Caki2 (cell line): Measurements from ENCODE around the gene ARHGAP8. TPM values are rescaled to one million over a fixed set of nuclear protein-coding genes. Genes with fewer than 3 reads are reported as not detected.
"Not testable (repeated sequence)": the region's sequence is repeated elsewhere in the genome, so short reads cannot be mapped to it uniquely, and the experiment has no call there.

Source experiments
- DNase-seq: peaks from one replicate; pipeline ENCODE4 v3.0.0-alpha.2; 2015; ENCODE audit warnings: low read depth
- in situ Hi-C: cut with HindIII; loops from 2 replicates; pipeline ENCODE4 v1.10.0; 2016; ENCODE audit warnings: low sequenced_read_pairs, low pct_unique_long_range_greater_than_20kb, mixed read lengths
- total RNA-seq: library from RNA; depleted of rRNA; stranded (reverse); fragments of >200 nt; shearing (Covaris generic); gene quantifications from 2 replicates; pipeline ENCODE4 v1.2.3, GENCODE V29; 2014; ENCODE audit warnings: low replicate concordance

Gene ARHGAP8
- total RNA-seq, 1 experiment from 2014 or later, result 7.7 TPM

DNA sequence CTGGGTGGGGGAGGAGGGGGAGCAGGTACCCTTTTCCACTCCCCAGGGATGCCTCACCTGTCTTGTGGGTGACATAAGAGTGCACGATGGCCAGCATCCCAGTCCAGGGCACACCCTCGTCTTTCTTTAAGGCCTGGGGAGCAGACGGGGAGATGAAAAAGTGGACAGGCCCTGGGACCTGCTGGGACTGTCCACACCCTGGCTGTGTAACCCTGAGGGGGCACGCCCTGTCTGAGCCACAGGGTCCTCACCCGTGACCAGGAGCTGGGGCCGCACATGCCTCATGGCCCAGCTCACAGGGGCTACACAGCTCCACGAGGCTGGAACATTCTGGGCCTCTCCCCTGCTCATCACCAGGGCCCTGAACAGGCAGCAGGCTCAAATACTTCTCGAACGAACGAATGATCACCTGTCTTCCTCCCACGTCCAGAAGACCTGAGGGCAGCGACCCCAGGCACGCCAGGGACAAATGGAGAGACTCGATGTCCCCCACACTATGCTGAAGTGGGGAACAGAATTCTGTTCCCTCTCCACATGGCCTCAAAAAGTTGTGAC, 133.5 kb downstream of the ARHGAP8 start:
- no peak for DNase-seq
- in situ Hi-C loops, result no loop called here

DNA sequence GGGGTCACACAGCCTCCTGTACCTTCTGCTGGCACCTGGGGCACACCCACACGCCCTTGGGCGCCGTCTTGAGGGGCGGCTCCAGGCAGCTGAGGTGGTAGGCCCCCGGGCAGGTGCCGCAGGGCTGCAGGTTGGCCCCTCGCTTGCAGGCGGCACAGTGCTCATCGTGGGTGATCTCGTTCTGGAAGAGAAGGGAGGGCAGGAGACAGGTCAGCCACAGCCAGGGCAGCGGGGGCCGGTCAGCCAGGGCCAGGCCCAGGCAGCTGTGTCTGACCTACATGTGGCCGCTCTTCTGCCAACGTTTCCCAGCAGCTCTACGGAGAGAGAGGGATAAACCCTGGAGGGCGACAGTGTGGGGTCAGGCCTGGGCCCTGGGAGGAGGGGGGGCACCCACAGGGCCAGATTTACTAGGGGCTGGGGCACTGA, 135.6 kb downstream of the ARHGAP8 start:
- no peak for DNase-seq
- in situ Hi-C loops, result no loop called here

DNA sequence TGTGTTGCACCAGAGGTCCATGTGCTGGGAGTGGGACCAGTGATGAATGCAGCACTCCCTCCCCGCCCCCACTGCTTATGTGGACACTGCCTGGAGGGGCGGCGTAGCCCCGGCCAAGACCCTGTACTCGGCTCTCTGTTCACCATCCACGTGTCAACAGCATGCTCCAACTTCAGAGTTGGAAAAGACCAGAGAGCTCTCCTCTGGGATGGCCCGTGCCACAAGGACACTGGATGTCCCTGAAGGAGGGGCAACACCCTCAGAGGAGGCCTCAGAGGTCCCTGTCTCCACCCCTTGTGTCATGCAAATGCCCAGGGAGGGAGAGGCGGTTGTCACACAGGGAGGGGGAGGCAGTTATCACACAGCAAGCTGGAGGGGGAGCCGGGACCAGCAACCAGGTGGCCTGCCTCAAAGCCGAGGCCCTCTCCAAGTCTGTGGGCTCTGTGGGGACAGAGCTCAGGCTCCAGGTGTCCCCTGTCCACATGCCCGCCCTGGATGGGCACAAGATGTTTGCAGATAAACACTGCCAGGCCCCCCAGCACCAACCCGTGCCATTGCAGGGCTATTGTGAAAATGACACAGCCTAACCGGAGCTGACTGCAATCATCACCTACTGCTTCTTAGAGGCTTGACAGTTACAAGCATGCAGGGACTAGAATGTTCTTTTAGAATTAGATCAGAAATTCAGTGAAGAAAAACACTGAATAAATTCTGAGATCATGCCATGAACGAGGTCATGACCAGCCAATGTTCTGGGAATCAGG, 136.3 kb downstream of the ARHGAP8 start:
- in situ Hi-C loops, result no loop called here

DNA sequence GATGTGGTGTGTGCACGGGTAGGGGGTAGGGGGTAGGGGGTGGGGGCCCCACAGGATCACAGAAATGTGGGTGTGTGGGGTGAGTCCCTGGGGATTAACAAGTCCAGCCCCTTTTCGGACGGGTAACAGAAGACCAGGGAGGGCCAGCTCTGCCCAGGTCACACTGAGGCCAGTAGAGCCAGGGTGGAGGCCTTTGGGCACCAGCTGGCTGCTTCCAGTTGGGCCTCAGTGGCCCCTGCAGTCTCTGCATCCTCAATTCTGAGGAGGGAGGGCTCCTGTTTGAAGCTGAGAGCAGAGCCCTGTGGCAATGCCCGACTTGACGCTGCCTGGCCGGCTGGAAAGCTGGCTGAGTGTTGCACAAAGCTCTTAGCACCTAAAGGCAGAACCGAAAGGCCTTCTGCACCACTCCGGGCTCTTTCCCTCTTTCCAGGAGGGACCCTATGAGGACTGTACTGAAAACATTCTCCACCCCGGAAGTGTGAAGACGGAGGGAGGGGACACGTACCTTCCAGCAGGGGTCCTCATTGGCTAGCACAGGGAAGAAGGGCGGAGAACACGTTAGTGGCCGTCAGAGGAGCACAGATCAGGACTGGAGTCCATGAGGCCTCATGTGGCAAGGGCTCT, 137.0 kb downstream of the ARHGAP8 start:
- in situ Hi-C loops, result no loop called here
- no peak for DNase-seq

More for the DNA sequence above, 136.3 kb downstream of the ARHGAP8 start:
- no peak for DNase-seq

DNA sequence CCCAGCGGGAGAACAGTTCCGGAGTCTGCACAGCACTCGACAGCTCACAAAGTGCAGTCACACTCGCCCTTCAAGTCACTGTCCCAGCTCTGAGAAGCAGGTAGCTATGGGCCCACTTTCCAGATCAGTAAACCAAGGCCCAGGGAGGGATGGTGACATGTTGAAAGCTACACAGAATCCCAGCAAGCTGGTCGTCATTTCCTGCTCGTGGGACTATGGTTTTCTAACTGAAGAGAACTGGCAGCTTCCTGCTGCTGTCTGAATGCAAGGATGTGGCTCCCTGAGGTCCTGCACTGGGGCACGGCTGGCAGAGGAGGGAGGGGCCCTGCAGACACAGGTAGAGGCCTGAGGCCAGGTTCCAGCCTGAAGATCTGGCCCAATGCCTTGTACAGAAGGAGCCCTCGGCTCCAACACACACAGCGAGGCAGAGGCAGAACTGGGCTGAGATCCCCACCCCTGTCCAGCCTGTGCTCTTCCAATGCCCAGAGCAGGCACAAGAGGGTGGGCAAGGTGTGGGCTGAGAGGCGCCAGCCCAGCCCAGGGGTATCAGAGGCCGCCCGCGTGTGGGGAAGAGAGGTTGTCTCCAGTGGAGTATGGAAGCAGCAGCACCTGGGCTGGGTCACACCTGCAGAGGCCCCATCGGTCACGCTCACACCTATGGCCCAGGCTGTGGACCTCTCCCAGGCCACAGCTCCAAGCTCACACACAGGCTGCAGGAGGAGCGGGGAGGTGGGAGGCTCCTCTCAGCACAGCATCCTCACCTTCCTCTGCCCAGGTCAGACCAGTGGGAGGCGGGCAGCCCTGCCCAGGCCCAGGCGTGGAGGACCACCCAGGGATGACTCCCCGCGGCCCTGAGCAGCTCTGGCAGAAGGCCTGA, 138.3 kb downstream of the ARHGAP8 start:
- no peak for DNase-seq
- in situ Hi-C loops, result no loop called here

DNA sequence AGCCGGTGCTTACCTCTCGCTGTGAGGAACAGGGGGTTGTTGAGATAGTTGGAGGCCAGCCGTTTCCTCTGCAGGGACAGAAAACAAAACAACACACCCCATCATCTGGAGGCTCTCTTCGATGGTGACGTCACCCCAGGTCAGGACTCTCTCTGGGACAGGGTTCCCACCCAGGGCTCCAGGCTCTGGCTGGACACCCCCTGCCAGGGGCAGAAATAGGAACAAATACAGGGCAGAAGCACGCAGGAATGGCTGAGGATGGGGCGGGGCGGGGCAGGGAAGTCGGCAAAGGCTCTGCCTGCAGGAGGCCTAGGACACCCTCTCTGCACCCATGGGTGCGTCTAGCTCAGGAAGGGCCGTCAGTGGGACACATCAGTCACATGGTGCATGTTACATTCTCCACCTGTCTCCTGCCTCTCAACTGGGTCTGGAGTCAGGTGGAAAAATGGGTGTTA, 138.9 kb downstream of the ARHGAP8 start:
- in situ Hi-C loops, result no loop called here
- DNase-seq, result no peak

DNA sequence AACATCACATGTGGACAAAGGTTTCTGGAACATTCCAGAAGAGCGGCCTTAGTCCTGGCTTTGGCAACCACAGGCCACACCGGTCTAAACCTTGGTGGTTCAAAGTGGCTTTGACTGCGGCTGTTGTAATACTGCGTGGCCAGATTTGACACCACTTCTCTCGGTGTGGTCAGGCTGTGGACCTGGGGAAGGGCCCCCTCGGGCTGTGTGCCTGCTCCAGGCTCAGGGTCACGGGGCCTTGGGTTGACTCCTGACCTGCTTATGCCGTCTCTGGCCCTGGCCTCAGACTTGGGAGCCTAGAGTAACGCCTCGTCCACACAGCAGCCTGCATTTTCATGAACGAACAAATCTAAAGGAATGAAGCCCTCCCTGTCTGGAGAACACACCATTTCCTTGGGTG, 139.4 kb downstream of the ARHGAP8 start:
- no peak for DNase-seq

DNA sequence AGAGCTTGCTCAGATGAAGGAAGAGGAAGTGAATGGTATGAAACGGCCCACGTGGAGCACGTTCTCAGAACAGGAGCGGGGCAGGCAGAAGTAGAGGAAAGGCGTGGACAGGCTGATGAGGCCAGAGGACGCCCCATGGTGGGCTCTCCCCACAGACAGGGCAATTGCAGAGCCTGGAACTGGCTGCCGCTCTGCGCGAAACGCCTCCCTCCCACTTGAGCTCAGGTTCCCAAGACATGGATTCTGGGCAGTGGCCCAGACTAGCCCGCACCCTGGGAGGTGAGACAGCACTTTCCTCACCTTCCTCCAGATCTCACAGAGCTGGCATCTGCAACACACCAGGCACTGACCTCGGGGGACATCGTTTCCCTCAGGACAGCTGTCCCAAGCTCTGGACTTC, 139.9 kb downstream of the ARHGAP8 start:
- DNase-seq, result no peak
- in situ Hi-C loops, result no loop called here

More for the DNA sequence above, 139.4 kb downstream of the ARHGAP8 start:
- in situ Hi-C loops, result no loop called here

DNA sequence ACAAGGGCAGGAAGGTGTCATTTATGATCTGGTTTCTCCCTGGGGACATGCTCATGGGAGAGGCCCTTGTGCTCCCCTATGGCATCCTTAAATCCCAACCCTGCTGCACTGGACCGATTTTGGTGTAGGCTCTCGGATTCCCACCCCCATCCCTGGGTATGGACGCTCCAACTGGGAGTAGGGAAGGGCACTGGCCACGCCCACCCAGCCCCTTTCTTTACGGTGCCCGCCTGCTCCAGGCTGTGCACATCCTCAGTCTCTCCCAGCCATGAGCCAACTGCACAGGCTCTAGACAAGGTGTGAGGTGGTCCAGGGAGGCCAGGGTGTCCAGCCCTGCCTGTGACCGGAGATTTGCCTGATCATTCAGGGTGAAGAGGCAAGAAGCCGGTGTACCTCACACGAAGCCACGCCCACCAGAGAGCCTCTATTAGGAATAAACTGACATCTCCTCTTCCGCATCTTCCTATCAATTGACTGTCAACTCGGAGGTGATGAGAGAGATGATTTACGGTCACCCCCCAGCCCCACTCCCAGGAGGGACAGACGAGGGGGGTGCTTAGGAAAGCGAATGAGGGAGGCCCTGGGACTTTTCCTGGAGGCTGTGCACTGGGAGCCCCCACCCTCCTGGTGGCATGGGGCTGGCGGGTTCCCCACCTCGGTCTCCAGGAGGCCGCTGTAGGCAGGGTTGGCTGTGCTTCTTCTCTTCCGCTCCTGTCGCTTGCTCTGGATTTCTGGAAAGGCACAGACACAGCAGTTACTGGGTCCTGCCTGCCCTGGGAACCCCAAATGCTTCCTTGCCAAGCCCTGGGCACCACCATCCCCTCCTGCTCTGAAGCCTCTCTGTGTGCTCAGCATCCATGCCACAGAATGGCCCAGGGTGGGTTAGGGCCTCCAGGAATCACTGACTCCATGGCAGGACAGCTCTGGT, 140.7 kb downstream of the ARHGAP8 start:
- no peak for DNase-seq
- in situ Hi-C loops, result no loop called here

DNA sequence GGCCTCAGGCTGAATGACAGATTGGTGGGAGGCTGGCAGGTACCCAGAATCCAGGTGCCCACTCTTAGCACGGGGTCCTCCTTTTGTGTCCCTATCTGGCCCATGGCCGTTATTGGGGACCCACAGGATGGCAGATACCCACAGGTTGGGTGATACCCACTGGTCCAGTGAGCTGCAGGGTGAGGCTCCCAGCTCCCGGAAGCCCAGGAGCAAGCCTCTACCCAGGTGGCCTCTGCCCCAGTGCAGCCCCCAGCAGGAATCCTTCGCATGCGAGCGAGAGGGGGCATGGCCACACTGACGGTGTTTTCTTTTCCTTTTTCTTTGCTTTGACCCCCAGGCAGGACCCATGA, 141.3 kb downstream of the ARHGAP8 start:
- DNase-seq, result no peak
- in situ Hi-C loops, result no loop called here

DNA sequence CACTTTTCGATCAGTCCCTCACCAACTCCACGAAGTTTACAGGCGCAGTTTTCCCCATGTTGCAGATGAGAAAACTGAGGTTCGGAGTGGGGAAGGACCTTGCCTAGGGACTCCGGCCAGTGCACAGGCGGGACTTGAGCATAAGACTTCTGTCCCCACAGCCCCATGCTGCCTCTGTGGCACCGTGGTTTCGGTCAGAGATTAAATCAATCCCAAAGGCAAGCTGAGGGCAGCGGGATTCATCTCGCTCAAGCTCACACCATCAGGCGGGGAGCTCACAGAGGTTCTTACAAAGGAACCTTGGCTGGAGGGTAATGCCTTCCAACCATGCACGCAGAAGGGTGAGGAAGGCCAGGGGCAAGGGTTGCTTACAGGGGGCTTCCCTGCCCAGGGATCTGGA, 141.9 kb downstream of the ARHGAP8 start:
- no peak for DNase-seq
- in situ Hi-C loops, result no loop called here

DNA sequence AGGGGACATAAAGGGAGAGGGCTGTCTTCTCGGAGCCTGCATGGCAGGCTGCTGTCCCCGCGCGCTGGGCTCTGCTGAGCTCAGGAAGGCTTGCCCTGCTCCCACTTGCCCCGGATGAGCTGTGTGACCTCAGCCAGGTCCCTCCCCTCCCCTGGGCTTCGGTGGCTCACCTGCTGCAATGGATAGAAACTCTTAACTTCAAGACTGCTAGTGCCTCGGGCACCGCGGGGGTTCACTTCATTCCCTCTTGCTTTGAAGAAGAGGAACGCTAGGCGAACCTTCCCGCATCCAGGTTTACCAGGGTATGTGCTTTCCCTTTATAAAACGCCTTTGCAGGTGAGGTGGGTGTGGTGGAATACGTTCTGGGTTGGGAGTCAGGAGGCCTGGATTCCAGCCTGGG, 142.4 kb downstream of the ARHGAP8 start:
- in situ Hi-C loops, result no loop called here
- DNase-seq, result no peak

DNA sequence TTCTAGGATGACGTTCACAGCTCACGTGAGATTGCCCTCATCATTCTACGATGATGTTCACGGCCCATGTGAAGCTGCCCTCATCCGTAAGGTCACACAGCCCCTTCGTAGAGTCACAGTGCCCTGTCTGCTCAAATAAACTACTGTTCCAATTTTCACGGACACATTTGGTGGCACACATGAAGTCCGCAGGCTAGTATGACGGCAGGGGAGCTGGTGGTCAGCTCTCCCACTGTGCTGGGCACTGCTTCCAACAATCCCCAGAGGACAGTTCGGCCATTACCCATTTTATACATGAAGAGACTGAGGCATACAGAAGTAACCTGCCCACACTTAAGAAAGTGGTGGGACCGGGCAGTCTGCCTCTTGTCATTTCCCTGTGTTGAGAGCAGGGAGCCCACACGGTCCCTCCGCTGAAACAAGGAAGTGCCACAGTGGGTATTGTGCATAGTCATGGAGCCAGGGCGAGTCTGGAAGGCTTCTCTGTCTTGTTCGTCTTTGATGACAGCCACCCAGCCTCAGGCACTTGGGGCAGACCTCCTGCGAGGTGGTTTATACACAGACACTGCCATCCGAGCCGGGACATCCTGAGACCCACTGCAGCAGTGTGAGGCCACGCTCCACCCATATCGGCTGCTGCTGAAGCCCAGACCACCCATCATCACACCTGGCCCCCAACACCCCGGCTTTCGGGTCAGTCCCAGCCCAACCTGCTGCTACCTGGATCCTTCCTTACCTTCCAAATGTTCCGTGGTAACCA, 143.1 kb downstream of the ARHGAP8 start:
- no peak for DNase-seq
- in situ Hi-C loops, result no loop called here

DNA sequence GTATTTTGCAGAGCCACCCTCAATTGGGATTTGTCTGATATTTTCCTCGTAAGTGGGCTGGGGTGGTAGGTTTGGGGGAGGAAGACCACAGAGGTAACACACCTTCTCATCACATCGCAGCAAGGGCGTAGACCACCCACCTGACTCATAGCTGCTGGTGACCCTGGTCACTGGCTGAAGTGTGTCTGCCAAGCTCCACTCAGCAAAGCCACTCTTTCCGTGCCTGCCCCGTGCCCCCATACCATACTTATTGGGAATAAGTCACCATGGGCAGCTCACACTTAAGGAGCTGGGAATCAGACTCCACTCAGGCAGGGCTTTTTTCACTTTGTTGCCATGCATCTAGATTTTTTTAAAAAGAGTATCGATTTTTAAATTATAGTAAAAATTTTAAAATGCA, 145.9 kb downstream of the ARHGAP8 start:
- no peak for DNase-seq
- in situ Hi-C loops, result no loop called here

DNA sequence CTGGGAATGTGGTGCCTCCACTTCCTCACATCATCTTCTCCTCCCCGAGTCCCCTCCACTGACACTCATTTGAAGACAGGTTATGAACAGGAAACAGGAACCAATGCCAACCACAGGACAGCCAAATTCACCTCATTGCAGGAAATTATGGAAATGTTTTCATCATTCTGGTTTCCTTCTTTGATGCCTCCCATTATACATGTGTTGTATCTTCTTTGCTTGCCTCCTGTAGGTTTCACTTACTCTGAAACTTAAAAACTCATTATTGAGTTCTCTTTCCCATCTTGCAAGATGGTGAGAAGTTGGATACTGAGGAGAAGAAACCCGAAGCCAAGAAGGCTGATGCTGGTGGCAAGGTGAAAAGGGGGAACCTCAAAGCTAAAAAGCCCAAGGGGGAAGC, 148.9 kb downstream of the ARHGAP8 start:
- in situ Hi-C loops, result no loop called here
- DNase-seq, result peak; percentile 21

DNA sequence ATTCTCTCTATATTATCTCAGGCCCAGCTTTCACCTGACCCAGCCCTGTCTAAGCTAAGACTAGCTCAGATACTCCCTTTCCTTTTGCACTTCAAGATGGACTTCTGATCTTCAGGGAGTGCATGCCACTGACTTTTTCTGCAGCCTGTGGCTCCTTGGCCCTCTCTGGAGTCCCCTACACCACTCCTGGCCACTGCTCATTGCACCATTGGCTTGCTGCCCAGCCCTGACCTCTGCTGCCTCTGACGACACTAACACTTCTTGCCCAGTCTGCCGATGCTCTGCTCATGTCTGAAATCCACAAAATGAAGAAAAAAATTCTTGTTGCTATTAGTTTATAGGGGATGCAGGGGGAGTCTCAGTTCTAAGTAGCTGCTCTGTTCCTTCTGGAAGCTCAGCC, 150.8 kb downstream of the ARHGAP8 start:
- DNase-seq, in situ Hi-C loops: not testable (repeated sequence)

DNA sequence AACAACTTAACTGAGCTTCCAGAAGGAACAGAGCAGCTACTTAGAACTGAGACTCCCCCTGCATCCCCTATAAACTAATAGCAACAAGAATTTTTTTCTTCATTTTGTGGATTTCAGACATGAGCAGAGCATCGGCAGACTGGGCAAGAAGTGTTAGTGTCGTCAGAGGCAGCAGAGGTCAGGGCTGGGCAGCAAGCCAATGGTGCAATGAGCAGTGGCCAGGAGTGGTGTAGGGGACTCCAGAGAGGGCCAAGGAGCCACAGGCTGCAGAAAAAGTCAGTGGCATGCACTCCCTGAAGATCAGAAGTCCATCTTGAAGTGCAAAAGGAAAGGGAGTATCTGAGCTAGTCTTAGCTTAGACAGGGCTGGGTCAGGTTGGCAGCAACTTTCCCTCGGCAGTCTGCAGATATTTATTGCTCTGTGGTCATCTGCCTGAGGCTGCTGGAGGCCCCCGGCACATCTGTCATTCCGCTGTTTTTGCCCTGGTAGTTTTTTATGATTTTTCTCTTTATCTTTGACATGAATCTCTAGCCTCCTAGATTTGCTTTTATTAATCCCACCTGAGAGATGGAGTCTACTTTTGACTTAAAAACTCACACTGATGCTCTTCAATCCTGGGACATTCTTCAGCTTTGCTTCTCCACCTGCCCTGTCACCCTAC, 152.2 kb downstream of the ARHGAP8 start:
- in situ Hi-C loops, DNase-seq: not testable (repeated sequence)
